HEK293 (cell line): ENCODE data around the gene HSF5.

Experiments used
- CTCF ChIA-PET: fragments of 350-600 bp; formaldehyde crosslinking; extraction: SDS; loops from one replicate; lab custom pipeline; 2021; ENCODE audit warnings: antibody characterized with exemption; lab: Yijun Ruan, JAX
- POLR2A ChIA-PET: fragments of 300-600 bp; formaldehyde crosslinking; extraction: SDS; loops from one replicate; lab custom pipeline; 2020; ENCODE audit warnings: antibody characterized with exemption, inconsistent platforms; lab: Yijun Ruan, JAX
- H3K27ac ChIP-seq: fragments of 200-500 bp; sonication (Bioruptor generic); 2 replicates; pipeline ENCODE4 v1.5.1; 2014; ENCODE audit warnings: low read depth, low read length, control low read depth, inconsistent platforms; ENCODE audit errors: extremely low read depth
- H3K36me3 ChIP-seq, 2 experiments: fragments of 200-500 bp in 1 of 2; sonication (Bioruptor generic) in 1 of 2; 1 replicate in 1 of 2; 2 replicates in 1 of 2; pipeline ENCODE4 v1.5.1; 2014 to 2017; ENCODE audit warnings: inconsistent platforms in 2 of 2, low read length in 2 of 2; ENCODE audit not compliant: control insufficient read depth in 2 of 2, insufficient read depth in 1 of 2
- H3K4me1 ChIP-seq: fragments of 200-500 bp; sonication (Bioruptor generic); 2 replicates; pipeline ENCODE4 v1.5.1; 2014; ENCODE audit warnings: mild to moderate bottlenecking, low read length, inconsistent platforms; ENCODE audit not compliant: control insufficient read depth, insufficient read depth
- H3K4me3 ChIP-seq: 2 replicates; pipeline ENCODE4 v1.5.1; 2011; ENCODE audit warnings: low read depth, mild to moderate bottlenecking, control low read depth, low read length, moderate library complexity
- H3K9me3 ChIP-seq: fragments of 200-500 bp; sonication (Bioruptor generic); 2 replicates; pipeline ENCODE4 v1.5.1; 2014; ENCODE audit warnings: low read depth, low read length, inconsistent platforms; ENCODE audit not compliant: control insufficient read depth, insufficient read depth
- KLF10 ChIP-seq: fragments of 450-650 bp; IDR thresholded peaks from 2 replicates; pipeline ENCODE4 v1.5.1; 2018; ENCODE audit warnings: missing biosample characterization, mild to moderate bottlenecking, missing genetic modification characterization
- MEIS1 ChIP-seq: sonication (generic); formaldehyde crosslinking; IDR thresholded peaks from 2 replicates; pipeline ENCODE4 v1.8.1; 2022; ENCODE audit warnings: missing genetic modification reagents, mild to moderate bottlenecking, borderline replicate concordance
- PRDM6 ChIP-seq: fragments of 450-650 bp; formaldehyde crosslinking; IDR thresholded peaks from 2 replicates; pipeline ENCODE4 v1.5.1; 2017; ENCODE audit warnings: missing biosample characterization, missing genetic modification characterization
- SALL2 ChIP-seq: fragments of 450-650 bp; formaldehyde crosslinking; IDR thresholded peaks from 2 replicates; pipeline ENCODE4 v1.5.0; 2017; ENCODE audit warnings: missing biosample characterization, mild to moderate bottlenecking, missing genetic modification characterization, borderline replicate concordance
- SP3 ChIP-seq: fragments of 450-650 bp; formaldehyde crosslinking; IDR thresholded peaks from 2 replicates; pipeline ENCODE4 v1.5.1; 2016; ENCODE audit warnings: missing biosample characterization, missing genetic modification characterization
- TCF7L2 ChIP-seq: IDR thresholded peaks from 2 replicates; pipeline ENCODE4 v1.6.1; 2011; ENCODE audit warnings: low read depth, mild to moderate bottlenecking, inconsistent platforms, low read length, moderate library complexity, borderline replicate concordance
- TSHZ1 ChIP-seq: fragments of 450-650 bp; formaldehyde crosslinking; IDR thresholded peaks from 2 replicates; pipeline ENCODE4 v1.5.1; 2016; ENCODE audit warnings: missing biosample characterization, missing genetic modification characterization, borderline replicate concordance
- ZNF140 ChIP-seq: fragments of 450-650 bp; formaldehyde crosslinking; IDR thresholded peaks from 2 replicates; pipeline ENCODE4 v1.5.1; 2016; ENCODE audit warnings: missing biosample characterization, missing genetic modification characterization
- ZNF16 ChIP-seq: fragments of 450-650 bp; formaldehyde crosslinking; IDR thresholded peaks from 2 replicates; pipeline ENCODE4 v1.5.1; 2016; ENCODE audit warnings: low read depth, missing biosample characterization, missing genetic modification characterization
- ZNF169 ChIP-seq: fragments of 450-650 bp; formaldehyde crosslinking; IDR thresholded peaks from 2 replicates; pipeline ENCODE4 v1.5.1; 2016; ENCODE audit warnings: missing biosample characterization, missing genetic modification characterization
- ZNF335 ChIP-seq: fragments of 450-650 bp; formaldehyde crosslinking; conservative IDR thresholded peaks from 2 replicates; pipeline ENCODE4 v1.5.1; 2016; ENCODE audit warnings: missing biosample characterization, missing genetic modification characterization
- ZNF473 ChIP-seq: fragments of 450-650 bp; formaldehyde crosslinking; IDR thresholded peaks from 2 replicates; pipeline ENCODE4 v1.5.1; 2017; ENCODE audit warnings: missing biosample characterization, missing genetic modification characterization
- ZNF529 ChIP-seq: fragments of 450-650 bp; formaldehyde crosslinking; IDR thresholded peaks from 2 replicates; pipeline ENCODE4 v1.5.1; 2017; ENCODE audit warnings: missing genetic modification characterization, missing biosample characterization; ENCODE audit not compliant: insufficient replicate concordance
- ZNF549 ChIP-seq: fragments of 450-650 bp; IDR thresholded peaks from 2 replicates; pipeline ENCODE4 v1.5.1; 2018; ENCODE audit warnings: missing biosample characterization, missing genetic modification characterization, mild to moderate bottlenecking, inconsistent platforms, moderate library complexity
- ZNF555 ChIP-seq: fragments of 450-650 bp; formaldehyde crosslinking; conservative IDR thresholded peaks from 2 replicates; pipeline ENCODE4 v1.5.1; 2017; ENCODE audit warnings: missing biosample characterization, mild to moderate bottlenecking, missing genetic modification characterization, inconsistent platforms
- ZNF558 ChIP-seq: fragments of 450-650 bp; formaldehyde crosslinking; IDR thresholded peaks from 2 replicates; pipeline ENCODE4 v1.5.1; 2016; ENCODE audit warnings: missing biosample characterization, missing genetic modification characterization
- ZNF664 ChIP-seq: fragments of 450-650 bp; formaldehyde crosslinking; IDR thresholded peaks from 2 replicates; pipeline ENCODE4 v1.5.1; 2016; ENCODE audit warnings: missing biosample characterization, missing genetic modification characterization
- ZNF670 ChIP-seq: fragments of 450-650 bp; formaldehyde crosslinking; IDR thresholded peaks from 2 replicates; pipeline ENCODE4 v1.5.1; 2016; ENCODE audit warnings: missing biosample characterization, missing genetic modification characterization, low read depth
- ZNF792 ChIP-seq: fragments of 450-650 bp; formaldehyde crosslinking; IDR thresholded peaks from 2 replicates; pipeline ENCODE4 v1.5.1; 2016; ENCODE audit warnings: missing biosample characterization, missing genetic modification characterization
- TF ChIP-seq, protein P1 (sequence below): fragments of 450-650 bp; formaldehyde crosslinking; IDR thresholded peaks from 2 replicates; pipeline ENCODE4 v1.5.1; 2016; ENCODE audit warnings: missing biosample characterization, missing genetic modification characterization
- TF ChIP-seq, protein P2 (sequence below): fragments of 450-650 bp; formaldehyde crosslinking; IDR thresholded peaks from 2 replicates; pipeline ENCODE4 v1.5.1; 2017; ENCODE audit warnings: missing biosample characterization, missing genetic modification characterization
- TF ChIP-seq, protein P3 (sequence below): fragments of 450-650 bp; formaldehyde crosslinking; IDR thresholded peaks from 2 replicates; pipeline ENCODE4 v1.5.1; 2016; ENCODE audit warnings: missing biosample characterization, missing genetic modification characterization

Gene HSF5

DNA sequence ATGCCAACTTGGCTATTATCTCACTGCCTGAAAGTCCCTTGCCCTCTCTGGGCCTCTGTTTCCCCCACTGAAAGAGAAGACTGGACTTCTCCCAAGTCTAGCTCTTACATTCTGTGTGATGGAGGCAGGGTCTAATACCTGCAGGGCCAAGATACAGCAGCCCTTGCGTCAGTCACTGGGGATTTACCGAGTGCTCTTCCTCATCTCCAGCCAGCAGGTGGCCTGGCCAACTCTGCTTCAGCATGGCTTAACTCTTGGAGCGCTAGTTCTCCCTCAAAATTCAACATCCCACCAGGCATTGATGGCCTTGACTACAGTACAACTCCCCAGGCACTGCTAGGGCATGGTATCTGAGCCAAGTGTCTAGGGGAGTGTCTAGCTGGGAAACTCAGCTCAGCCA, 46.1 kb upstream of the HSF5 start:
- H3K27ac ChIP-seq = no peak overlapping the region
- H3K9me3 ChIP-seq = no peaks in the 10 kb centered on the region
- ChIA-PET CTCF (interaction anchor here (1.5 to 1.6 kb wide), 2 partner anchors 16 to 44 kb away, joined by 4 to 10 read pairs; no protein-coding TSS in a partner anchor), POLR2A (interaction anchor here (0.7 to 1.6 kb wide), 2 partner anchors 97 to 98 kb away, joined by 3 to 5 read pairs; no protein-coding TSS in a partner anchor)
- no peaks in the 10 kb centered on the region for H3K36me3 ChIP-seq
- no peaks in the 10 kb centered on the region for H3K4me1 ChIP-seq
- no peak overlapping the region for H3K4me3 ChIP-seq
- TF ChIP-seq, protein P1, sequence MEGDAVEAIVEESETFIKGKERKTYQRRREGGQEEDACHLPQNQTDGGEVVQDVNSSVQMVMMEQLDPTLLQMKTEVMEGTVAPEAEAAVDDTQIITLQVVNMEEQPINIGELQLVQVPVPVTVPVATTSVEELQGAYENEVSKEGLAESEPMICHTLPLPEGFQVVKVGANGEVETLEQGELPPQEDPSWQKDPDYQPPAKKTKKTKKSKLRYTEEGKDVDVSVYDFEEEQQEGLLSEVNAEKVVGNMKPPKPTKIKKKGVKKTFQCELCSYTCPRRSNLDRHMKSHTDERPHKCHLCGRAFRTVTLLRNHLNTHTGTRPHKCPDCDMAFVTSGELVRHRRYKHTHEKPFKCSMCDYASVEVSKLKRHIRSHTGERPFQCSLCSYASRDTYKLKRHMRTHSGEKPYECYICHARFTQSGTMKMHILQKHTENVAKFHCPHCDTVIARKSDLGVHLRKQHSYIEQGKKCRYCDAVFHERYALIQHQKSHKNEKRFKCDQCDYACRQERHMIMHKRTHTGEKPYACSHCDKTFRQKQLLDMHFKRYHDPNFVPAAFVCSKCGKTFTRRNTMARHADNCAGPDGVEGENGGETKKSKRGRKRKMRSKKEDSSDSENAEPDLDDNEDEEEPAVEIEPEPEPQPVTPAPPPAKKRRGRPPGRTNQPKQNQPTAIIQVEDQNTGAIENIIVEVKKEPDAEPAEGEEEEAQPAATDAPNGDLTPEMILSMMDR = peak; percentile 19; the same call in 1 of the 2 replicates
- TF ChIP-seq KLF10 (tag by site-specific recombination) = no peak

GRCh38 chr17:58533616-58534188, 45.5 kb upstream of the HSF5 start:
- Histone ChIP-seq H3K4me3 (no peak overlapping the region), H3K4me1 (no peaks in the 10 kb centered on the region), H3K9me3 (no peaks in the 10 kb centered on the region), H3K36me3 (no peaks in the 10 kb centered on the region), H3K27ac (no peak overlapping the region)
- ChIA-PET CTCF (interaction anchor here (0.9 to 1.6 kb wide), 3 partner anchors 15 to 98 kb away, joined by 4 to 10 read pairs (median 4); no protein-coding TSS in a partner anchor), POLR2A (interaction anchor here (0.7 to 1.6 kb wide), 2 partner anchors 97 to 98 kb away, joined by 3 to 5 read pairs; no protein-coding TSS in a partner anchor)
- TF ChIP-seq MEIS1 (CRISPR knock-in tag) = no peak
- TF ChIP-seq ZNF558 (tag by site-specific recombination) = no peak
- TF ChIP-seq ZNF792 (tag by site-specific recombination) = no peak
- no peak for TF ChIP-seq TCF7L2
- TF ChIP-seq ZNF555 = no peak
- TF ChIP-seq ZNF529 (tag by site-specific recombination) = no peak
- TF ChIP-seq PRDM6 = no peak
- no peak for TF ChIP-seq ZNF140 (tag by site-specific recombination)
- no peak for TF ChIP-seq ZNF169 (tag by site-specific recombination)
- TF ChIP-seq TSHZ1 (tag by site-specific recombination) = no peak
- no peak for TF ChIP-seq ZNF335 (tag by site-specific recombination)
- TF ChIP-seq SP3 (tag by site-specific recombination) = no peak
- TF ChIP-seq ZNF16 (tag by site-specific recombination) = no peak
- TF ChIP-seq ZNF670 (tag by site-specific recombination) = no peak
- TF ChIP-seq, protein P2, sequence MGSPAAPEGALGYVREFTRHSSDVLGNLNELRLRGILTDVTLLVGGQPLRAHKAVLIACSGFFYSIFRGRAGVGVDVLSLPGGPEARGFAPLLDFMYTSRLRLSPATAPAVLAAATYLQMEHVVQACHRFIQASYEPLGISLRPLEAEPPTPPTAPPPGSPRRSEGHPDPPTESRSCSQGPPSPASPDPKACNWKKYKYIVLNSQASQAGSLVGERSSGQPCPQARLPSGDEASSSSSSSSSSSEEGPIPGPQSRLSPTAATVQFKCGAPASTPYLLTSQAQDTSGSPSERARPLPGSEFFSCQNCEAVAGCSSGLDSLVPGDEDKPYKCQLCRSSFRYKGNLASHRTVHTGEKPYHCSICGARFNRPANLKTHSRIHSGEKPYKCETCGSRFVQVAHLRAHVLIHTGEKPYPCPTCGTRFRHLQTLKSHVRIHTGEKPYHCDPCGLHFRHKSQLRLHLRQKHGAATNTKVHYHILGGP (tag by site-specific recombination) = no peak
- TF ChIP-seq ZNF664 (tag by site-specific recombination) = no peak
- no peak for TF ChIP-seq SALL2 (tag by site-specific recombination)
- TF ChIP-seq ZNF473 (tag by site-specific recombination) = no peak
- no peak for TF ChIP-seq ZNF549
- TF ChIP-seq, protein P3, sequence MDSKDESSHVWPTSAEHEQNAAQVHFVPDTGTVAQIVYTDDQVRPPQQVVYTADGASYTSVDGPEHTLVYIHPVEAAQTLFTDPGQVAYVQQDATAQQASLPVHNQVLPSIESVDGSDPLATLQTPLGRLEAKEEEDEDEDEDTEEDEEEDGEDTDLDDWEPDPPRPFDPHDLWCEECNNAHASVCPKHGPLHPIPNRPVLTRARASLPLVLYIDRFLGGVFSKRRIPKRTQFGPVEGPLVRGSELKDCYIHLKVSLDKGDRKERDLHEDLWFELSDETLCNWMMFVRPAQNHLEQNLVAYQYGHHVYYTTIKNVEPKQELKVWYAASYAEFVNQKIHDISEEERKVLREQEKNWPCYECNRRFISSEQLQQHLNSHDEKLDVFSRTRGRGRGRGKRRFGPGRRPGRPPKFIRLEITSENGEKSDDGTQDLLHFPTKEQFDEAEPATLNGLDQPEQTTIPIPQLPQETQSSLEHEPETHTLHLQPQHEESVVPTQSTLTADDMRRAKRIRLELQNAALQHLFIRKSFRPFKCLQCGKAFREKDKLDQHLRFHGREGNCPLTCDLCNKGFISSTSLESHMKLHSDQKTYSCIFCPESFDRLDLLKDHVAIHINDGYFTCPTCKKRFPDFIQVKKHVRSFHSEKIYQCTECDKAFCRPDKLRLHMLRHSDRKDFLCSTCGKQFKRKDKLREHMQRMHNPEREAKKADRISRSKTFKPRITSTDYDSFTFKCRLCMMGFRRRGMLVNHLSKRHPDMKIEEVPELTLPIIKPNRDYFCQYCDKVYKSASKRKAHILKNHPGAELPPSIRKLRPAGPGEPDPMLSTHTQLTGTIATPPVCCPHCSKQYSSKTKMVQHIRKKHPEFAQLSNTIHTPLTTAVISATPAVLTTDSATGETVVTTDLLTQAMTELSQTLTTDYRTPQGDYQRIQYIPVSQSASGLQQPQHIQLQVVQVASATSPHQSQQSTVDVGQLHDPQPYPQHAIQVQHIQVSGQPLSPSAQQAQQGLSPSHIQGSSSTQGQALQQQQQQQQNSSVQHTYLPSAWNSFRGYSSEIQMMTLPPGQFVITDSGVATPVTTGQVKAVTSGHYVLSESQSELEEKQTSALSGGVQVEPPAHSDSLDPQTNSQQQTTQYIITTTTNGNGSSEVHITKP (tag by site-specific recombination) = no peak
